ENCODE data around the gene TNFAIP8L1.

The TNFAIP8L1 gene

GRCh38 chr19:4597975-4598671 is 41.2 kb upstream of the TNFAIP8L1 start (continued):
- no peak for TF ChIP-seq KLF17 (tag by site-specific recombination; IDR thresholded peaks at IDR 0.05)
- no peak for TF ChIP-seq ZNF292 (tag by site-specific recombination; IDR thresholded peaks at IDR 0.05; ENCODE audit: borderline replicate concordance, low read depth)
- TF ChIP-seq ZNF558 (tag by site-specific recombination; IDR thresholded peaks at IDR 0.05), result no peak
- no peak for TF ChIP-seq ZNF560 (tag by site-specific recombination; IDR thresholded peaks at IDR 0.05; ENCODE audit: borderline replicate concordance)
- no peak for TF ChIP-seq PRDM4 (tag by site-specific recombination; IDR thresholded peaks at IDR 0.05)
- no peak for TF ChIP-seq ZNF175 (tag by site-specific recombination; IDR thresholded peaks at IDR 0.05)
- TF ChIP-seq ZNF530 (tag by site-specific recombination; IDR thresholded peaks at IDR 0.05; ENCODE audit: low read depth), result no peak
- no peak for TF ChIP-seq ZNF555 (tag by site-specific recombination; conservative IDR thresholded peaks at IDR 0.05)
- peak; percentile 53 for TF ChIP-seq GLIS2 (tag by site-specific recombination; IDR thresholded peaks at IDR 0.05)
- no peak for TF ChIP-seq ZNF747 (tag by site-specific recombination; IDR thresholded peaks at IDR 0.05)
- TF ChIP-seq, protein P1, sequence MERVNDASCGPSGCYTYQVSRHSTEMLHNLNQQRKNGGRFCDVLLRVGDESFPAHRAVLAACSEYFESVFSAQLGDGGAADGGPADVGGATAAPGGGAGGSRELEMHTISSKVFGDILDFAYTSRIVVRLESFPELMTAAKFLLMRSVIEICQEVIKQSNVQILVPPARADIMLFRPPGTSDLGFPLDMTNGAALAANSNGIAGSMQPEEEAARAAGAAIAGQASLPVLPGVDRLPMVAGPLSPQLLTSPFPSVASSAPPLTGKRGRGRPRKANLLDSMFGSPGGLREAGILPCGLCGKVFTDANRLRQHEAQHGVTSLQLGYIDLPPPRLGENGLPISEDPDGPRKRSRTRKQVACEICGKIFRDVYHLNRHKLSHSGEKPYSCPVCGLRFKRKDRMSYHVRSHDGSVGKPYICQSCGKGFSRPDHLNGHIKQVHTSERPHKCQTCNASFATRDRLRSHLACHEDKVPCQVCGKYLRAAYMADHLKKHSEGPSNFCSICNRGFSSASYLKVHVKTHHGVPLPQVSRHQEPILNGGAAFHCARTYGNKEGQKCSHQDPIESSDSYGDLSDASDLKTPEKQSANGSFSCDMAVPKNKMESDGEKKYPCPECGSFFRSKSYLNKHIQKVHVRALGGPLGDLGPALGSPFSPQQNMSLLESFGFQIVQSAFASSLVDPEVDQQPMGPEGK (tag by site-specific recombination; IDR thresholded peaks at IDR 0.05), result peak; percentile 1
- no peak for TF ChIP-seq ZNF37A (tag by site-specific recombination; IDR thresholded peaks at IDR 0.05)
- TF ChIP-seq ZNF311 (tag by site-specific recombination; IDR thresholded peaks at IDR 0.05; ENCODE audit: borderline replicate concordance), result no peak
- peak; percentile 98 for TF ChIP-seq SCRT2 (tag by site-specific recombination; IDR thresholded peaks at IDR 0.05)
- TF ChIP-seq, protein P2, sequence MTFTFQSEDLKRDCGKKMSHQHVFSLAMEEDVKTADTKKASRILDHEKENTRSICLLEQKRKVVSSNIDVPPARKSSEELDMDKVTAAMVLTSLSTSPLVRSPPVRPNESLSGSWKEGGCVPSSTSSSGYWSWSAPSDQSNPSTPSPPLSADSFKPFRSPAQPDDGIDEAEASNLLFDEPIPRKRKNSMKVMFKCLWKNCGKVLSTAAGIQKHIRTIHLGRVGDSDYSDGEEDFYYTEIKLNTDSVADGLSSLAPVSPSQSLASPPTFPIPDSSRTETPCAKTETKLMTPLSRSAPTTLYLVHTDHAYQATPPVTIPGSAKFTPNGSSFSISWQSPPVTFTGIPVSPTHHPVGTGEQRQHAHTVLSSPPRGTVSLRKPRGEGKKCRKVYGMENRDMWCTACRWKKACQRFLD (tag by site-specific recombination; IDR thresholded peaks at IDR 0.05), result no peak
- 0 out of 2 replicates have a peak, but pooled peaks have one; percentile 22 for TF ChIP-seq BCL11A (tag by site-specific recombination; IDR thresholded peaks at IDR 0.05; ENCODE audit: low read depth)
- peak; percentile 79; the same call in 1 of the 2 replicates for TF ChIP-seq SP3 (tag by site-specific recombination; IDR thresholded peaks at IDR 0.05)
- no peak for TF ChIP-seq TCF7L2 (IDR thresholded peaks at IDR 0.05; ENCODE audit: borderline replicate concordance, low read depth, low read length)
- TF ChIP-seq ZNF112 (tag by site-specific recombination; IDR thresholded peaks at IDR 0.05), result no peak
- peak; percentile 95 for TF ChIP-seq SCRT1 (tag by site-specific recombination; IDR thresholded peaks at IDR 0.05; ENCODE audit: borderline replicate concordance)
- TF ChIP-seq ZNF174 (tag by site-specific recombination; IDR thresholded peaks at IDR 0.05), result no peak
- TF ChIP-seq KLF16 (tag by site-specific recombination; IDR thresholded peaks at IDR 0.05), result no peak
- no peak for TF ChIP-seq REPIN1 (tag by site-specific recombination; IDR thresholded peaks at IDR 0.05; ENCODE audit: low read depth)
- no peak for TF ChIP-seq ZNF18 (tag by site-specific recombination; IDR thresholded peaks at IDR 0.05)
- TF ChIP-seq, protein P3, sequence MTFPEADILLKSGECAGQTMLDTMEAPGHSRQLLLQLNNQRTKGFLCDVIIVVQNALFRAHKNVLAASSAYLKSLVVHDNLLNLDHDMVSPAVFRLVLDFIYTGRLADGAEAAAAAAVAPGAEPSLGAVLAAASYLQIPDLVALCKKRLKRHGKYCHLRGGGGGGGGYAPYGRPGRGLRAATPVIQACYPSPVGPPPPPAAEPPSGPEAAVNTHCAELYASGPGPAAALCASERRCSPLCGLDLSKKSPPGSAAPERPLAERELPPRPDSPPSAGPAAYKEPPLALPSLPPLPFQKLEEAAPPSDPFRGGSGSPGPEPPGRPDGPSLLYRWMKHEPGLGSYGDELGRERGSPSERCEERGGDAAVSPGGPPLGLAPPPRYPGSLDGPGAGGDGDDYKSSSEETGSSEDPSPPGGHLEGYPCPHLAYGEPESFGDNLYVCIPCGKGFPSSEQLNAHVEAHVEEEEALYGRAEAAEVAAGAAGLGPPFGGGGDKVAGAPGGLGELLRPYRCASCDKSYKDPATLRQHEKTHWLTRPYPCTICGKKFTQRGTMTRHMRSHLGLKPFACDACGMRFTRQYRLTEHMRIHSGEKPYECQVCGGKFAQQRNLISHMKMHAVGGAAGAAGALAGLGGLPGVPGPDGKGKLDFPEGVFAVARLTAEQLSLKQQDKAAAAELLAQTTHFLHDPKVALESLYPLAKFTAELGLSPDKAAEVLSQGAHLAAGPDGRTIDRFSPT (tag by site-specific recombination; IDR thresholded peaks at IDR 0.05), result no peak
- no peak for TF ChIP-seq PRDM1 (tag by site-specific recombination; IDR thresholded peaks at IDR 0.05)
- TF ChIP-seq ZNF544 (tag by site-specific recombination; IDR thresholded peaks at IDR 0.05), result no peak
- no peak for TF ChIP-seq ZNF449 (tag by site-specific recombination; IDR thresholded peaks at IDR 0.05)

All from HEK293 (cell line).